GM12878 (cell line): ENCODE data around the gene GBX1. TPM values are rescaled to one million over a fixed set of nuclear protein-coding genes. Genes with fewer than 3 reads are reported as not detected.

ENCODE experiments used
- ATAC-seq: fragments of 200-7000 bp; cut with Tn5 transposase; 3 replicates; pipeline ENCODE4 v1.9.1; 2020; ENCODE audit warnings: mild to moderate bottlenecking, moderate library complexity
- BruUV-seq: library from RNA; stranded (reverse); fragments of 400-500 nt; replicated peaks from 2 replicates; lab custom pipeline; 2021; lab: Mats Ljungman, UMichigan
- CTCF ChIA-PET: fragments of 300-600 bp; sonication (Branson Sonifier 250); formaldehyde crosslinking; extraction: SDS; loops from one replicate; lab custom pipeline; 2021; ENCODE audit warnings: inconsistent platforms; lab: Yijun Ruan, JAX
- POLR2A ChIA-PET: fragments of 350-600 bp; formaldehyde crosslinking; extraction: SDS; loops from one replicate; lab custom pipeline; 2021; ENCODE audit warnings: inconsistent platforms; lab: Charles Lee
- RAD21 ChIA-PET: fragments of 300-600 bp; sonication (Branson Sonifier 250); formaldehyde crosslinking; loops from one replicate; lab custom pipeline; 2023; ENCODE audit warnings: antibody characterized with exemption; ENCODE audit not compliant: unreplicated experiment; lab: Charles Lee
- SMC1A ChIA-PET: fragments of 300-600 bp; sonication (Branson Sonifier 250); formaldehyde crosslinking; loops from one replicate; lab custom pipeline; 2023; ENCODE audit not compliant: unreplicated experiment, uncharacterized antibody; lab: Charles Lee
- DNase-seq: peaks from one replicate; pipeline ENCODE4 v3.0.0-alpha.2; 2011; ENCODE audit warnings: low read depth, low spot score
- FAIRE-seq: peaks from 3 replicates; lab custom pipeline; 2011; peaks lifted over from hg19 to GRCh38; lab: Jason Lieb, UNC
- H2AFZ ChIP-seq: 2 replicates; pipeline ENCODE4 v1.6.0; 2011; ENCODE audit warnings: low read depth, low read length, control low read depth; ENCODE audit not compliant: control insufficient read depth
- H3K27ac ChIP-seq: 2 replicates; pipeline ENCODE4 v1.5.1; 2011; ENCODE audit warnings: control low read depth; ENCODE audit not compliant: control insufficient read depth, insufficient read depth
- H3K27me3 ChIP-seq, 2 experiments: replicated peaks in 1 of 2; 2 replicates each; pipeline versions ENCODE4 v1.6.0 to v1.6.1; 2011; ENCODE audit warnings: low read length in 1 of 2; ENCODE audit not compliant: control insufficient read depth in 2 of 2, insufficient read depth in 2 of 2
- H3K36me3 ChIP-seq, 2 experiments: 2 replicates each; pipeline ENCODE4 v1.5.1; 2011; ENCODE audit warnings: low read length in 1 of 2; ENCODE audit not compliant: control insufficient read depth in 2 of 2, insufficient read depth in 2 of 2
- H3K4me1 ChIP-seq: 2 replicates; pipeline ENCODE4 v1.6.1; 2011; ENCODE audit warnings: mild to moderate bottlenecking, low read length, moderate library complexity, mixed read lengths; ENCODE audit not compliant: control insufficient read depth, insufficient read depth
- H3K4me2 ChIP-seq: 2 replicates; pipeline ENCODE4 v1.6.0; 2011; ENCODE audit warnings: control low read depth; ENCODE audit not compliant: control insufficient read depth, insufficient read depth
- H3K4me3 ChIP-seq: fragments of 200-600 bp; sonication (generic); 2 replicates; pipeline ENCODE4 v1.5.1; 2016
- H3K79me2 ChIP-seq: 2 replicates; pipeline ENCODE4 v1.6.0; 2011; ENCODE audit warnings: low read length; ENCODE audit not compliant: control insufficient read depth, insufficient read depth
- H3K9ac ChIP-seq: 2 replicates; pipeline ENCODE4 v1.8.0; 2011; ENCODE audit warnings: low read length, control low read depth, mixed read lengths; ENCODE audit not compliant: control insufficient read depth, insufficient read depth
- H3K9me3 ChIP-seq: replicated peaks from 3 replicates; pipeline ENCODE4 v1.5.1; 2011; ENCODE audit warnings: mild to moderate bottlenecking, low read length; ENCODE audit not compliant: control insufficient read depth, insufficient read depth
- H4K20me1 ChIP-seq: 2 replicates; pipeline ENCODE4 v1.6.0; 2011; ENCODE audit not compliant: control insufficient read depth, insufficient read depth
- BHLHE40 ChIP-seq, 2 experiments: fragments of 450-650 bp in 1 of 2; IDR thresholded peaks; 2 replicates each; pipeline ENCODE4 v1.6.1; 2011 to 2017; ENCODE audit warnings: low read depth in 2 of 2, borderline replicate concordance in 1 of 2, improper control_type of control experiment in 1 of 2, low read length in 1 of 2, mild to moderate bottlenecking in 1 of 2
- CBX5 ChIP-seq: sonication (generic); IDR thresholded peaks from 2 replicates; pipeline ENCODE4 v1.6.1; 2016; ENCODE audit warnings: low read depth, moderate library complexity, mild to moderate bottlenecking, inconsistent platforms
- PAX5 ChIP-seq: IDR thresholded peaks from 2 replicates; pipeline ENCODE4 v1.6.1; 2011; ENCODE audit warnings: low read depth, low read length, borderline replicate concordance
- POLR2AphosphoS2 ChIP-seq: IDR thresholded peaks from 2 replicates; pipeline ENCODE4 v1.6.1; 2011; ENCODE audit warnings: low read depth, mild to moderate bottlenecking, low read length, improper control_type of control experiment, moderate library complexity
- RUNX3 ChIP-seq: IDR thresholded peaks from 2 replicates; pipeline ENCODE4 v1.6.1; 2012; ENCODE audit warnings: low read length, inconsistent platforms
- WGBS: methylation state at CpG from one replicate; pipeline ENCODE4 v1.1.6; 2016; ENCODE audit warnings: low lambda C conversion rate; ENCODE audit not compliant: insufficient replicate concordance, insufficient coverage; ENCODE audit errors: missing lambda C conversion rate; 5-methylcytosine and 5-hydroxymethylcytosine counted together
- in situ Hi-C: fragments of 300-500 bp; cut with MboI; formaldehyde crosslinking; loops from 9 replicates; pipeline ENCODE4 v1.14.3; 2018; ENCODE audit warnings: mixed read lengths
- intact Hi-C: fragments of 100-400 bp; cut with micrococcal nuclease; formaldehyde crosslinking; loops from one replicate; pipeline ENCODE4 v1.14.2; 2022; ENCODE audit not compliant: unreplicated experiment
- polyA plus RNA-seq, 11 experiments: library from polyadenylated mRNA; depleted of rRNA in 4 of 11; unstranded in 6 of 11; stranded (reverse) in 5 of 11; fragments of >200 nt; fragmentation: Nextera tagmentation in 4 of 11; fragmentation: Illumina TruSeq in 1 of 11; extraction: Ambion mirVana in 4 of 11; extraction: Trizol in 1 of 11; gene quantifications; 1 replicate in 1 of 11; 2 replicates in 10 of 11; pipeline versions ENCODE4 v1.2.1 to v1.2.3, GENCODE V29; 2011 to 2016; ENCODE audit warnings: inconsistent platforms in 2 of 11, missing spikeins in 2 of 11, low read depth in 1 of 11
- total RNA-seq, 4 experiments: library from RNA; depleted of rRNA in 3 of 4; stranded (reverse); fragments of >200 nt in 3 of 4; fragmentation: Illumina TruSeq in 1 of 4; extraction: Trizol in 1 of 4; gene quantifications; 2 replicates each; pipeline versions ENCODE4 v1.2.1 to v1.2.3, GENCODE V29; 2013 to 2021

The GBX1 gene
- total and polyA plus RNA-seq, 10 of the 15 experiments (the other 5 are each of a cell fraction or from before 2014, with no cell fraction given), result not detected

GRCh38 chr7:151188252-151188542 lies 20.7 kb upstream of the GBX1 start:
- Histone ChIP-seq H3K27ac (no peak overlapping the region), H4K20me1 (no peaks in the 10 kb centered on the region; the same call in 1 of the 2 replicates), H3K4me2 (peak overlapping the region; percentile 22; the same call in 1 of the 2 replicates), H3K9me3 (no peaks in the 10 kb centered on the region), H3K4me3 (no peak overlapping the region), H3K27me3 (peaks cover 0 to 6% of the 10 kb centered on the region in 2 experiments; a peak in 1 of 4 replicates), H3K4me1 (peaks cover 7% of the 10 kb centered on the region), H3K36me3 (no peaks in the 10 kb centered on the region), H3K79me2 (no peaks in the 10 kb centered on the region), H3K9ac (no peak overlapping the region), H2AFZ (no peak overlapping the region)
- peak in 1 of 2 experiments; percentile 25; a peak in 1 of 4 replicates for TF ChIP-seq BHLHE40 (IDR thresholded peaks at IDR 0.05; ENCODE audit: borderline replicate concordance in 1 of 2, low read depth in 2 of 2, low read length in 1 of 2)
- peak; percentile 16; the same call in 1 of the 2 replicates for TF ChIP-seq RUNX3
- TF ChIP-seq CBX5, result no peak
- TF ChIP-seq PAX5, result peak; percentile 59; the same call in 1 of the 2 replicates
- no peak for TF ChIP-seq POLR2AphosphoS2
- DNase-seq (no peak), FAIRE-seq (no peak), ATAC-seq (peak; percentile 80)
- BruUV-seq, result no TSS peak
- SMC1A ChIA-PET, result no interaction called here
- 8% methylated on average over 5 of the region's 5 CpGs for WGBS
- POLR2A ChIA-PET, result interaction anchor here (0.5 to 0.6 kb wide), 2 partner anchors 52 to 97 kb away, joined by 3 to 9 read pairs; no protein-coding TSS in a partner anchor
- CTCF ChIA-PET, result interaction anchor here (1.6 kb wide), 1 partner anchor 56 kb away, joined by 4 read pairs; no protein-coding TSS in a partner anchor
- RAD21 ChIA-PET, result no interaction called here
- intact Hi-C loops, result no loop called here
- in situ Hi-C loops, result no loop called here
